HEK293T (cell line): ENCODE data around the gene BGLAP.

Experiments
- CTCF ChIA-PET: fragments of 350-600 bp; formaldehyde crosslinking; extraction: SDS; loops from one replicate; lab custom pipeline; 2021; ENCODE audit warnings: antibody characterized with exemption, inconsistent platforms; lab: Yijun Ruan, JAX
- POLR2A ChIA-PET: fragments of 350-600 bp; formaldehyde crosslinking; extraction: SDS; loops from one replicate; lab custom pipeline; 2020; ENCODE audit warnings: antibody characterized with exemption, inconsistent platforms; lab: Yijun Ruan, JAX
- DNase-seq: peaks from one replicate; pipeline ENCODE4 v3.0.0; 2012; ENCODE audit warnings: mixed read lengths; ENCODE audit errors: extremely low spot score
- ARNT ChIP-seq: fragments of 450-650 bp; IDR thresholded peaks from 2 replicates; pipeline ENCODE4 v1.6.1; 2017; ENCODE audit warnings: mild to moderate bottlenecking
- BHLHE40 ChIP-seq: fragments of 450-650 bp; IDR thresholded peaks from 2 replicates; pipeline ENCODE4 v1.6.1; 2016; ENCODE audit warnings: mild to moderate bottlenecking, moderate library complexity, borderline replicate concordance
- CTBP1 ChIP-seq: fragments of 450-650 bp; IDR thresholded peaks from 2 replicates; pipeline ENCODE4 v1.6.1; 2016; ENCODE audit warnings: borderline replicate concordance
- ELF4 ChIP-seq: fragments of 450-650 bp; IDR thresholded peaks from 2 replicates; pipeline ENCODE4 v1.6.1; 2017; ENCODE audit warnings: antibody characterized with exemption
- FOXA1 ChIP-seq: fragments of 450-650 bp; IDR thresholded peaks from 2 replicates; pipeline ENCODE4 v1.6.1; 2016; ENCODE audit warnings: mild to moderate bottlenecking
- FOXK2 ChIP-seq: fragments of 450-650 bp; IDR thresholded peaks from 2 replicates; pipeline ENCODE4 v1.6.1; 2016; ENCODE audit warnings: mild to moderate bottlenecking
- FOXM1 ChIP-seq: fragments of 450-650 bp; IDR thresholded peaks from 2 replicates; pipeline ENCODE4 v1.6.1; 2017; ENCODE audit warnings: mild to moderate bottlenecking, borderline replicate concordance
- HDGF ChIP-seq: fragments of 450-650 bp; IDR thresholded peaks from 2 replicates; pipeline ENCODE4 v1.6.1; 2017; ENCODE audit warnings: antibody characterized with exemption, borderline replicate concordance
- L3MBTL2 ChIP-seq: fragments of 450-650 bp; conservative IDR thresholded peaks from 2 replicates; pipeline ENCODE4 v1.6.1; 2016; ENCODE audit warnings: mild to moderate bottlenecking
- LEF1 ChIP-seq: fragments of 450-650 bp; IDR thresholded peaks from 2 replicates; pipeline ENCODE4 v1.6.1; 2017; ENCODE audit warnings: mild to moderate bottlenecking, borderline replicate concordance
- NFRKB ChIP-seq: fragments of 450-650 bp; IDR thresholded peaks from 2 replicates; pipeline ENCODE4 v1.6.1; 2016; ENCODE audit warnings: mild to moderate bottlenecking, moderate library complexity
- PKNOX1 ChIP-seq: fragments of 450-650 bp; IDR thresholded peaks from 2 replicates; pipeline ENCODE4 v1.6.1; 2016
- SP1 ChIP-seq: fragments of 450-650 bp; IDR thresholded peaks from 2 replicates; pipeline ENCODE4 v1.6.1; 2017
- SUZ12 ChIP-seq: fragments of 450-650 bp; IDR thresholded peaks from 2 replicates; pipeline ENCODE4 v1.6.1; 2016; ENCODE audit warnings: mild to moderate bottlenecking
- TARDBP ChIP-seq: fragments of 450-650 bp; IDR thresholded peaks from 2 replicates; pipeline ENCODE4 v1.6.1; 2016
- ZNF384 ChIP-seq: fragments of 450-650 bp; IDR thresholded peaks from 2 replicates; pipeline ENCODE4 v1.6.1; 2016

Gene BGLAP

DNA sequence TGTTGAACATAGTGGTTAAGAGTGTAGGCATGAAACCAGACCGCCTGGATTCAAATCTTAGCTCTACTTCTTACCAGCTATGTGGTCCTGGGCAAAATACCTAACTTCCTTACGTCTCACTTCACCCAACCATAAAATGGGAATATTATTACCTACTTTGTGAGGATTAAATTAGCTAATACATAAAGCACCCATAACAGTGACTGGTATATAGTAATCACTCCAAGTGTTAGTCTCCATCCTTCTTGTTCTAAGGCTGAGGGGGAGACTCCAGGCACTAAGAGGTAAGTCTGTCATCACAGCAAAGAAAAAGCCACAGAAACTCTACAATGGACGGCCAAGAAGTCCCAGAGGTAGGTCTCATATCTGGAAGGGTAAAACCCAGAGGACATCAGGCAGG lies 37.9 kb downstream of the BGLAP start:
- CTCF ChIA-PET: interaction anchor here (1.0 kb wide), 1 partner anchor 8 kb away, joined by 3 read pairs; no protein-coding TSS in a partner anchor

DNA sequence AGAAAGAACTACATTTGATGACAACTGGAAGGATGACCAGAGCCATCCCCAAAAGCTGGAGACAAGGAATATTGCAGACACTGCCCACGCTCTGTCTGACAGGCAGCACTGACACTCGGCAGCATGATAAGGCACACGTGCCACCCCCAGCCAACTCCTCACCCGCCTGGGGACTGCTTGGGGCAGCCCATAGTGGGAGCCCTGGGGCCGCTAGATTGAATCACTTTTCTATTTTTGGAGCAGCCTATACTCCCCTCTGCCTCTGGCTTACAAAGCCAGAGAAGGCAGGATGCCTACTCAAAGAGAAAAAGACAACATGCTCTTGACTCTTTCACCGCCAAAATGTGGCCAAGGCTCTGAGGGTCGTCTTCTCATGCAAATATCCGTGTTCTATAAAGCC lies 39.3 kb downstream of the BGLAP start:
- CTCF ChIA-PET: interaction anchor here (0.6 to 0.9 kb wide), 2 partner anchors 38 to 90 kb away, joined by 3 read pairs; no protein-coding TSS in a partner anchor
- POLR2A ChIA-PET: interaction anchor here (1.0 to 5.7 kb wide), 6 partner anchors 9 to 68 kb away, joined by 3 to 71 read pairs (median 8); partner anchors contain the start of genes CCT3, GLMP, PMF1 and TSACC
- TF ChIP-seq ZNF384 (no peak), FOXK2 (no peak), PKNOX1 (no peak), LEF1 (no peak), SUZ12 (no peak), L3MBTL2 (no peak), BHLHE40 (no peak), CTBP1 (no peak), NFRKB (no peak), HDGF (no peak), FOXA1 (no peak), SP1 (no peak), ELF4 (no peak), ARNT (no peak), FOXM1 (no peak)
- peak; percentile 43 for DNase-seq

More for the DNA sequence above, 37.9 kb downstream of the BGLAP start:
- POLR2A ChIA-PET: interaction anchor here (1.0 to 2.6 kb wide), 4 partner anchors 8 to 67 kb away, joined by 3 to 7 read pairs (median 4); partner anchors contain the start of gene PMF1
- no peak for DNase-seq
- TF ChIP-seq NFRKB (no peak), CTBP1 (no peak)

DNA sequence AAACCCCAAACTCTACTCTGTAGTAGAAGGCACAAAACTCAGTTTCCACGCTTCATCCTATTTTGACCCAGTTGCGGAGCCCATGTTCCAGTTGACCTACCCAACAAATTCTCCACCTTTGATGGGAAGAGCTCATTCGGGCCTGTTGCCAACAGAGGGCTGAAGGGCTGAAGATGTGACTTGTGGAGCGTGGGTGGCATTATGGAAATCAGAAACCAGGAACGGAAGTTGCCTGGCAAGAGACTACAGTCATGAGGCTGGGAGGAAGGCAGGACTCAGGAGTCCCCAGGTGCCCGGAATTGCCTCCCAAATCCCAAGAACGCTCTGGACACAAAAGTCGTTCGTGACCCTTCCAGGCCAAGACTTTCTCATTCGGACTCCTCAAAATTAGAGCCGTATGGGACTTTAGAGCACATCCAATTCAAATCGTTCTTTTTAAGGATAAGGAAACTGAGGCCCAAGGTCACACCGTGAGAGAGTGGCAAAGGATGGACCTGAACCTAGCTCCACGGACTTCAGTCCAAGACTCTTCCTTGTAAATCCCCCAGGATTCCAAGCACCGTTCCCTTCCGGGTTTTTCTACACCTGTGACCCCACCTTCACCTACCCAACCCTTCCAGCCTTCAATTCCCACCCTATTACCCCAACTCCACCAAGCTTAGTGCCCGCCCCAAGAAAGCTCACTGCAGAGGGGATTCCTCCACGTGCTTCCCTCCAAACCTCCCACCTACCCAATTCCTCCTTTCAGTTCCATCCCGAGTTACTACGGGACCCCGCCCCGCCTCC lies 39.9 kb downstream of the BGLAP start:
- ChIA-PET CTCF (interaction anchor here (0.6 to 1.4 kb wide), 3 partner anchors 38 to 89 kb away, joined by 3 to 5 read pairs (median 3); no protein-coding TSS in a partner anchor), POLR2A (interaction anchor here (0.6 to 5.7 kb wide), 25 partner anchors 10 to 177 kb away, joined by 3 to 71 read pairs (median 5); partner anchors contain the start of genes CCT3, GLMP, PMF1 and SLC25A44)
- DNase-seq: peak; percentile 48

DNA sequence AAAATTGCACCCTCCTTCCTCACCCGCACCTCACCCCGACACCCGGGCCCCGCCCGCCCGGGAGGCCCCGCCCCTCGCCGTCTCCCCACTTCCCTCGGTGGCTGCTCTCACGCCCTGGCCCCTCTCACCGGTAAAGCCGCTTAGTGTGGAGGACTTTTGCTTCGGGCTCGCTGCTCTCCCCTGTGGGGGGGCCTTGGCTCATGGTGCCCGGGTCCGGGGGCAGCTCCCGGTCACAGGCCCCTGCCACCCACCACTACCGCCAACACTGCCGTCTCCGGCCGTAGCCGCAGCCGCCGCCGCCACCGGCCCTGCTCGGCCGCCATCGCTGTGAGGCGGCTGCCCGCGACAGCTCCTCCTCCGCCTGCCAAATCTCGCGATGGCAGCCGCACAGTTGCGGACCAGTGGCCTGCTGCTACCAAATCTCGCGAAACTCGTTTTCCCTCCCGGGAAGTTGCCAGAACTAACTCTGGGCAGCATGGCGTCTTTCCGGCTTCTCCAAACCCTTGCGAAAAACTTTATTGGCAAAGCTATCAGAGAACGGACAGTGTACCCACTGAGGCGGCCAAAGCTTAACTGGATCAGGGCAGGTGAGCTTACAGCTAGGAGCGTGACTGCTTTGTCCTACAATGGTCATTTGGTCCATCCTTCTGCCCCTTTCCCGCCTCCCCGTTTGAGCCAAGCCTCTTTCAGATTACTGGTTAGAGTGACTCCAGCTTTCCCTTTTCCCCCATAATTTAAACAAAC lies 40.7 kb downstream of the BGLAP start, which contains the start of gene SMG5:
Gene SMG5, minus strand, starts transcription at position 347 of the 744 bp plus-strand sequence. Its CDS starts 145 bp downstream, at position 202.
- peak; percentile 100 for DNase-seq
- POLR2A ChIA-PET: interaction anchor here (0.6 to 5.7 kb wide), 29 partner anchors 9 to 219 kb away, joined by 3 to 71 read pairs (median 4); partner anchors contain the start of genes CCT3, GLMP, PMF1 and SLC25A44
- no peak for TF ChIP-seq CTBP1
- no peak for TF ChIP-seq FOXK2
- TF ChIP-seq ELF4: peak; percentile 82
- no peak for TF ChIP-seq HDGF
- TF ChIP-seq PKNOX1: no peak
- peak; percentile 64; the same call in 1 of the 2 replicates for TF ChIP-seq ZNF384
- peak; percentile 93 for TF ChIP-seq NFRKB
- TF ChIP-seq BHLHE40: no peak
- TF ChIP-seq L3MBTL2: 0 out of 2 replicates have a peak, but pooled peaks have one; percentile 35
- TF ChIP-seq ARNT: no peak; the same call in 1 of the 2 replicates
- no peak for TF ChIP-seq SUZ12
- TF ChIP-seq TARDBP: no peak
- no peak for TF ChIP-seq FOXA1
- TF ChIP-seq LEF1: no peak
- peak; percentile 83; the same call in 1 of the 2 replicates for TF ChIP-seq SP1
- CTCF ChIA-PET: interaction anchor here (1.4 kb wide), 1 partner anchor 77 kb away, joined by 5 read pairs; no protein-coding TSS in a partner anchor

More for the DNA sequence above, 39.9 kb downstream of the BGLAP start:
- TF ChIP-seq SP1 (no peak), ZNF384 (no peak), FOXK2 (no peak), FOXM1 (no peak), LEF1 (no peak), FOXA1 (no peak), ELF4 (no peak; the same call in 1 of the 2 replicates), ARNT (no peak), NFRKB (no peak), L3MBTL2 (no peak; the same call in 1 of the 2 replicates), CTBP1 (no peak), BHLHE40 (no peak), HDGF (no peak), TARDBP (no peak), SUZ12 (no peak), PKNOX1 (no peak)

DNA sequence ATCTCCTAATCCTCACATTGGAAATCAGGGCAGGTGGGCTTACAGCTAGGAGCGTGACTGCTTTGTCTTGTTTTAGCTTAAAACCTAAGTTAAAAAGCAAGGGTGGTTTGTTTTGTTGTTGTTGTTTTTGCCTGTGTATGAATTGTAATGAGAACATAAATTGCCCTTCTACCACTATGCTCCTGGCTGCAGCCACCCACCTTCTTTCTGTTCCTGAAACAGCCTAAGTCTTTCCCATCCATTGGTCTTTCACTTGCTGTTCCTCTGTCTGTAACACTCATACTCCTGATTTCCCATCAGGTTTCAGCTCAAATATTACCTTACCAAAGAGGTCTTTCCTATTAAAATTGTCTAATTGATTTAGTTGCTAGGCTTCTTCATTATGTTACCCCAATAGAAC lies 41.5 kb downstream of the BGLAP start:
- TF ChIP-seq L3MBTL2: no peak
- TF ChIP-seq LEF1: no peak
- no peak for TF ChIP-seq FOXM1
- no peak for TF ChIP-seq BHLHE40
- no peak for TF ChIP-seq ELF4
- CTCF ChIA-PET: interaction anchor here (0.6 to 1.4 kb wide), 4 partner anchors 11 to 76 kb away, joined by 3 to 5 read pairs (median 4); no protein-coding TSS in a partner anchor
- DNase-seq: no peak
- POLR2A ChIA-PET: interaction anchor here (0.8 to 5.7 kb wide), 18 partner anchors 8 to 218 kb away, joined by 3 to 71 read pairs (median 4); partner anchors contain the start of genes CCT3, GLMP, PMF1 and SLC25A44
